Measurements from ENCODE around the gene ZMIZ1. TPM values are rescaled to one million over a fixed set of nuclear protein-coding genes. Genes with fewer than 3 reads are reported as not detected.

The ZMIZ1 gene
- total RNA-seq, 1 donor from 2014 or later, result 84.7 TPM

- no peak for DNase-seq
- ATAC-seq, result no peak
- Histone ChIP-seq H3K9me3 (no peaks in the 10 kb centered on the region), H3K4me1 (peaks cover 89% of the 10 kb centered on the region), H3K27ac (peak overlapping the region; percentile 79), H3K4me3 (no peak overlapping the region), H3K27me3 (no peaks in the 10 kb centered on the region), H3K36me3 (no peaks in the 10 kb centered on the region)
- TF ChIP-seq CTCF (IDR thresholded peaks at IDR 0.05), result peak; percentile 4
- intact Hi-C loops (cut with DNase I), result no loop called here
Measured at GRCh38 chr10:79179957-79180309, 111.2 kb downstream of the ZMIZ1 start.

GRCh38 chr10:79180414-79181221 is 111.9 kb downstream of the ZMIZ1 start:
- Histone ChIP-seq H3K4me1 (peaks cover 91% of the 10 kb centered on the region), H3K27ac (peak overlapping the region; percentile 79), H3K36me3 (no peaks in the 10 kb centered on the region), H3K4me3 (no peak overlapping the region), H3K9me3 (no peaks in the 10 kb centered on the region), H3K27me3 (no peaks in the 10 kb centered on the region)
- DNase-seq, result no peak
- peak; percentile 59 for ATAC-seq
- TF ChIP-seq CTCF (IDR thresholded peaks at IDR 0.05), result no peak
- intact Hi-C loops (cut with DNase I), result no loop called here

- Histone ChIP-seq H3K36me3 (no peaks in the 10 kb centered on the region), H3K27me3 (no peaks in the 10 kb centered on the region), H3K4me1 (peaks cover 91% of the 10 kb centered on the region), H3K4me3 (no peak overlapping the region), H3K27ac (peak overlapping the region; percentile 79), H3K9me3 (no peaks in the 10 kb centered on the region)
- DNase-seq, result no peak
- no peak for TF ChIP-seq CTCF (IDR thresholded peaks at IDR 0.05)
- intact Hi-C loops (cut with DNase I), result no loop called here
- ATAC-seq, result no peak
Measured at GRCh38 chr10:79181227-79181626, 112.5 kb downstream of the ZMIZ1 start.

GRCh38 chr10:79181698-79182521 is 113.1 kb downstream of the ZMIZ1 start:
- TF ChIP-seq CTCF (IDR thresholded peaks at IDR 0.05), result no peak
- H3K27ac ChIP-seq, result peak overlapping the region; percentile 79
- ATAC-seq (peak; percentile 4), DNase-seq (no peak)
- no peaks in the 10 kb centered on the region for H3K9me3 ChIP-seq
- H3K4me1 ChIP-seq, result peaks cover 91% of the 10 kb centered on the region
- H3K36me3 ChIP-seq, result no peaks in the 10 kb centered on the region
- H3K4me3 ChIP-seq, result no peak overlapping the region
- intact Hi-C loops (cut with DNase I), result no loop called here
- H3K27me3 ChIP-seq, result no peaks in the 10 kb centered on the region

- Histone ChIP-seq H3K9me3 (no peaks in the 10 kb centered on the region), H3K27ac (peak overlapping the region; percentile 79), H3K27me3 (no peaks in the 10 kb centered on the region), H3K36me3 (peaks cover 7% of the 10 kb centered on the region), H3K4me3 (no peak overlapping the region), H3K4me1 (peaks cover 91% of the 10 kb centered on the region)
- intact Hi-C loops (cut with DNase I), result no loop called here
- ATAC-seq, result peak; percentile 40
- no peak for TF ChIP-seq CTCF (IDR thresholded peaks at IDR 0.05)
- no peak for DNase-seq
Measured at GRCh38 chr10:79182781-79183467, 114.2 kb downstream of the ZMIZ1 start.
